ENCODE results near the gene KCNMB2.
"Not testable (repeated sequence)": the region's sequence is repeated elsewhere in the genome, so short reads cannot be mapped to it uniquely, and the experiment has no call there.

The KCNMB2 gene

DNA sequence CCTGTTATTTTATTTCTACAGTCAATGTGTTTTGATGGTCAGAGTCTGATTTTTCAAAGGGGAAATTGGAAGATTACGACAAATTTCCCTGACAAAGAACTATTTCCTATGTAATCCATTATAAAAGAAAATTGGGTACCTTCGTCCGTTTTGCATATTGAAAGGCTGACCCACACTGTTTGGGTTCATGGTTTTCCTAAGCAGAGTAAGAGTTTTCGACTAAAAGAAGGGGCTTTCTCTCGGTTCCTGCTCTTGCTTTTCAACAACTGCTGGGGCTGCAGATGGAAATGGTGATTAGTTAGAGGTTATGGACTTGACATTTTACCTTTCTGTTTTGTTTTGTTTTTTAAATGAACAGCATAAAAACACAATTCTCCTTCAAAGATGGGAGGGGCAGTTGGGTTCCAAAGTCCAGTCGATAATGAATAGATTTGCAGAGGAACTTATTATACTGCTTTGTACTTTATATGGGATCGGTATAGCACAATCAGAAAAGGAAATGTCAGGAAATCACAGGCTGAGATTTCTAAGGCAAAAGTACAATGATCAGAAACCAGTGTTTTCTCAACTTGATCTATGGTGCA lies 978 bp downstream of the KCNMB2 start:
- TF ChIP-seq, protein P1, sequence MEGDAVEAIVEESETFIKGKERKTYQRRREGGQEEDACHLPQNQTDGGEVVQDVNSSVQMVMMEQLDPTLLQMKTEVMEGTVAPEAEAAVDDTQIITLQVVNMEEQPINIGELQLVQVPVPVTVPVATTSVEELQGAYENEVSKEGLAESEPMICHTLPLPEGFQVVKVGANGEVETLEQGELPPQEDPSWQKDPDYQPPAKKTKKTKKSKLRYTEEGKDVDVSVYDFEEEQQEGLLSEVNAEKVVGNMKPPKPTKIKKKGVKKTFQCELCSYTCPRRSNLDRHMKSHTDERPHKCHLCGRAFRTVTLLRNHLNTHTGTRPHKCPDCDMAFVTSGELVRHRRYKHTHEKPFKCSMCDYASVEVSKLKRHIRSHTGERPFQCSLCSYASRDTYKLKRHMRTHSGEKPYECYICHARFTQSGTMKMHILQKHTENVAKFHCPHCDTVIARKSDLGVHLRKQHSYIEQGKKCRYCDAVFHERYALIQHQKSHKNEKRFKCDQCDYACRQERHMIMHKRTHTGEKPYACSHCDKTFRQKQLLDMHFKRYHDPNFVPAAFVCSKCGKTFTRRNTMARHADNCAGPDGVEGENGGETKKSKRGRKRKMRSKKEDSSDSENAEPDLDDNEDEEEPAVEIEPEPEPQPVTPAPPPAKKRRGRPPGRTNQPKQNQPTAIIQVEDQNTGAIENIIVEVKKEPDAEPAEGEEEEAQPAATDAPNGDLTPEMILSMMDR (IDR thresholded peaks at IDR 0.05; ENCODE audit: insufficient read depth, missing control alignments), result no peak
- DNase-seq (ENCODE audit: insufficient read length, low spot score) (no peak), FAIRE-seq (no peak)

DNA sequence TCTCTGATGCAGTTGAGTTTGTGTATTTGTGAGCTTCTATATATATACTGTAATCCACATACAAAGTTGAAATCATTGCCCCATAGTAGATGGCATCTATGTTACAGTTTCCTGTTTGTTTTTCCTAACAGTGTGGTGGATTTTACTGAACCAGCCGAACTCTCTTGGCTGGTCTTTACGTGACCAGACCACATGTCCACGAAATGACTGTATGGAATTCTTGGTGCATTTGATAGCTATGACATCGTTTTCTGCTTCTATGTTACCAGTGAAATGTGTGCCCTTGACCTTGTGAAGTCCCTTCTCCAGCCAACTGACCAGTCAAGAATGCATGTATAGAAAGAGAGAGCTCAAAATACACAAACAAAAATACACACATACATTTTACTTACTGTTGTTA lies 1.8 kb downstream of the KCNMB2 start:
- no peak for DNase-seq (ENCODE audit: insufficient read length, low spot score)
- TF ChIP-seq, protein P1 (IDR thresholded peaks at IDR 0.05; ENCODE audit: insufficient read depth, missing control alignments), result no peak
- no peak for FAIRE-seq

DNA sequence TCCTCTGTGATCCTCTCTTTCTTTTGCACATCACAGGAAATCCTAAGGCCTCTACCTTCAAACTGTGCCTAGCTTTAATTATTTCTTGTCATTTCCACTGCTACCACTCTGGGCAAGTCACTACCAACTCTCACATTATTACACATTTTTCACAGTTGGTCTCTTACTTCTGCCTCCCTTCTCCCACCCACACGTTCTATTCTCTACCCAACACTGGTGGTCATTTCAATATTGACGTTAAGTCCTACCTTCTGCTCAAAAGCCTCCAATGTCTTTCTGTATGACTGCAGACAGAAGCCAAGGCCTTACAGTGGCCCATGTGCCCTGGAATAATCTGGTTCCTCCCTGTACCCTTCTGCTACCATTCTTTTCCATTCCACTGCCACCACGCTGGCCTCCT lies 3.9 kb downstream of the KCNMB2 start:
- FAIRE-seq, result no peak
- no peak for DNase-seq (ENCODE audit: insufficient read length, low spot score)

DNA sequence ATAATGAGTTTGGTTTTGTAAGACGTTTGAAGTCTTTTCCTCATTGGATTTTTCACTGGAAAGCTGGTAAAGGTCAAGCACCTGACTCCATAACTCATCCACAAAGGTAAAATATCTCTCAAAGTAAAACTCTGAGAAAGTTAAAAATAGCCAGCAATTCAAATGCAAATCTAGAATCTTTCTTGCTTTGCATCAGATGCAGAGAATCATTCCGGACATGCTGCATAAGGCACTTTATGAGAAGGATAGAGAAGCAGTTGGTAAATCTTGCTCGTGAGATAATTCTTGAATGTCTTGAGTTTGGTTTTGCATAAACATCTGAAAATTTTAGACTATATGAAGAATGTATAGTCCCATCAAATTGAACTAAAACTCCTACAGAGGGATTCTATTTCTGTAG lies 9.1 kb downstream of the KCNMB2 start:
- TF ChIP-seq, protein P1 (IDR thresholded peaks at IDR 0.05; ENCODE audit: insufficient read depth, missing control alignments), result no peak
- FAIRE-seq (no peak), DNase-seq (ENCODE audit: insufficient read length, low spot score) (no peak)

More for the DNA sequence above, 3.9 kb downstream of the KCNMB2 start:
- TF ChIP-seq, protein P1 (IDR thresholded peaks at IDR 0.05; ENCODE audit: insufficient read depth, missing control alignments), result no peak

DNA sequence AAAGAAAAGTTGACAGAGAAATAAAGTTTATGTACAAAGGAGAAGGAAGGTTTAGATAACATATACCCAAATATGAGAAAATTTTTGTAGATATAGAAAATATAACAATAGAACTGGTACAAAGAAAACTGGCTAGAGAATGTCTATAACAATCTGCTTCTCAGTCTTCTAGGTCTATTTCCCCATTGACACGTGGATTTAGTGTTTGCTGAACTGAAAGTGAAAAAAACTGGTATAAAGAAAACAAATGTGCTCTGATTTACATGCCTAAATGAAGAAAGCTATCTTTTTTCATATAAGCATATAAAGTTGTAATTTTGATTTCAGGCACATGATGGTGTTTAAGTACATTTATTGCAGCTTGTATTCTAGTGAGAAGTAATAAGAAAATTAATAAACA lies 9.8 kb downstream of the KCNMB2 start:
- TF ChIP-seq, protein P1 (IDR thresholded peaks at IDR 0.05; ENCODE audit: insufficient read depth, missing control alignments), result no peak
- DNase-seq (ENCODE audit: insufficient read length, low spot score), result no peak
- no peak for FAIRE-seq

DNA sequence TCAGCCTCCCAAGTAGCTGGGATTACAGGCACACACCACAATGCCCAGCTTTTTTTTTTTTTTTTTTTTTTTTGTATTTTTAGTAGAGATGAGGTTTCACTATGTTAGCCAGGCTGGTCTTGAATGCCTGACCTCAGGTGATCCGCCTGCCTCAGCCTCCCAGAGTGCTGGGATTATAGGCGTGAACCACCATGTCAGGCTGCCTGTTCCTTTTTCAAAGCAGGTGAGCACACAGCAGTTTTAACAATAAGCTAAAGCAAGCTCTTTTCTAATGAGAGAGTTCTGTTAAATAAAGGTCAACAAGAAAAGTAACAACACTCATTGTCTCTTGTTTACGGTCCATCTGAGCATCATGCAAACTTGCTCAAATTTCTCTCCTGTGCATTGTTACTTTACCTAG lies 13.2 kb downstream of the KCNMB2 start:
- not testable (repeated sequence) for DNase-seq (ENCODE audit: insufficient read length, low spot score); FAIRE-seq

DNA sequence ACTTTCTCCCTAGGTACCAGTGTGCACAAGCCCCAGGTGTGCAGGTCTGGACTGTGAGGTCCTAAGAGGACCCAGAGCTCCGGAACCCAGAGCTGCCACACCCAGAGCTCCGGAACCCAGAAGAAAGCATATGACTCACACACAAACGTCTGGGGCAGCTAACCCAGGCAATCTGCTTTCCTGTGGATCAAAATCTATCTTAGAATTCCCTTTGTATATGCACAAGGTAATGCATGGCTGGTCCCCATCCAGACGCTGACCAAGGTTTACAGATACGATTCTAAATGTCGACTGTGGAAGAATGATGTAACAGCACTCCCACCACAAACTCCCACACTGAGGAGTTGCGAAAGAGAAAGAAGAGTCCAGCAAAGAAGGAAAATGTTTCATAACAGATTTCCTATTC lies 15.7 kb downstream of the KCNMB2 start:
- FAIRE-seq, result no peak
- no peak for DNase-seq (ENCODE audit: insufficient read length, low spot score)
- TF ChIP-seq, protein P1 (IDR thresholded peaks at IDR 0.05; ENCODE audit: insufficient read depth, missing control alignments), result no peak

DNA sequence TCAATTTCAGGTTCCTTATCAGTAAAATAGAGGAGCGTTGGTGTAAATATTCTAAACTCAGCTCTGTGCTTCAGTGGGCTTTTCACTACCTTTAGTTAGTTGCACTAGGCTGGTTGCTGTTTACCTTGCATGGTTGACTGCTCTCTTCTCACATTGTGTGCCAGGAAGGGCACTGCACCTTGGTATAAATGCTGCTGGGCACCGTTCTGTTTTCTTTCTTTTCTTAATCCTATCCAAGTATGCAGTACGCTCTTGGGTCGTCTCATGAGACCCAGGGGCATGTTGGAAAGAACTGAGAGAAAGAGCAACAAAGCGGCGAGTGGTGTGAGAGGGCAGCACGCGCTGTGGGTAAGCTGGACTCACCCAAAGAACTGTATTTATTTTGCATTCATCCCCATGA lies 22.4 kb downstream of the KCNMB2 start:
- TF ChIP-seq, protein P1 (IDR thresholded peaks at IDR 0.05; ENCODE audit: insufficient read depth, missing control alignments), result no peak
- no peak for DNase-seq (ENCODE audit: insufficient read length, low spot score)
- FAIRE-seq, result no peak

Data from D721Med (cell line).